ENCODE results near the gene F2RL3.
"Not testable (repeated sequence)": the region's sequence is repeated elsewhere in the genome, so short reads cannot be mapped to it uniquely, and the experiment has no call there.

F2RL3 gene

DNA sequence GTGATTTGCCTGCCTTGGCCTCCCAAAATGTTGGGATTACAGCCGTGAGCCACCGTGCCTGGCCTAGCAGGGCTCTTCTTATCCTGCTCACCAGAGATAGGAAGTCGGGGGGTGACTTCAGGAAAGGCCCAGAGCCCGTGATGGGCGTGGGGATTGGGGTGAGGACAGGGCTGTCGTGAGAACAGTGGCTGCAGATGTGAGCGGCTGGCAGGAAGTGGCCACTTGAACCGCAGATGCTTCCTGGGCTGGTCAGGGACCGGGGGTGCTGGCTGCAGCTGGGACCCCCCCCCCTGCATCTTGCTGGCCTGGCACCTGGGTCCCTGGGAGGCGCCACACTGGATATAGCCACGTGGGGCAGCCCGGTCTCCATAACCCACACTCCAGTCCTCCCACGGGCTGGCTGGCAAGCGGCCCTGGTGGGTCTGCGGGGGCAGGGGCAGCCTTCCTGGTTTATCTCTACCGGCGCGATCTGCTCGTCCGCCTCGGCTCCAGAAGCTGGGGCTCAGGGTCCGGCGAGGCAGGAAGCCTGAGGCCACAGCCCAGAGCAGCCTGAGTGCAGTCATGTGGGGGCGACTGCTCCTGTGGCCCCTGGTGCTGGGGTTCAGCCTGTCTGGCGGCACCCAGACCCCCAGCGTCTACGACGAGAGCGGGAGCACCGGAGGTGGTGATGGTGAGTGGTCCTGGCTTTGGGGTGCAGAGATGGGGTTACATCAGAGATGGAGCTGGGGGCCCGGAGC is at the start of gene F2RL3:
TSS of gene F2RL3 (plus strand) at position 371 of the 737 bp plus-strand sequence. CDS start at position 562, 191 bp downstream.
- DNase-seq (ENCODE audit: low spot score): peak; percentile 54

DNA sequence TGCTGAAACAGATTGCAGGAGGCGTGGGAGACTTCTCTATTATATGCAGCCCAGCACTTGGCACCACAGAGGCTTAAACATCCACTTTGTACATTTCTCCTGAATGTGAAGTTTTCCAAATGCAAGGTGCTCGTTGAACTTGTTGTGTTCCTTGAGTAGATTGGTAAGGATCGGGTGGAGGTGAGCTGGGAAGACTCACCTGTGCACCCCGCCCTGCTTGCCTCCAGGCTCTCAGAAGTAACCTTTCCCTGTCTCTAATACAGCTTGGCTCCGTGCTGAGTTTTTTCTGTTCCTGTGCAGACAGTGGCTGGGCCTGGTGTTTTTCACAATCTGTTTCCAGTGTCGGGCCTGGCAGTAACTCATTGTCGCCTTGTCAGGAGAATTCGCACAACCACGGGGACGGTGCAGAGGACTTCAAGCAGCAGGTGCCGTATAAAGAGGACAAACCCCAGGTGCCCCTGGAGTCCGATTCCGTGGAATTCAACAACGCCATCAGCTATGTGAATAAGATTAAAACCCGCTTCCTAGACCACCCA is 47.3 kb upstream of the F2RL3 start:
- no peak for DNase-seq (ENCODE audit: low spot score)

DNA sequence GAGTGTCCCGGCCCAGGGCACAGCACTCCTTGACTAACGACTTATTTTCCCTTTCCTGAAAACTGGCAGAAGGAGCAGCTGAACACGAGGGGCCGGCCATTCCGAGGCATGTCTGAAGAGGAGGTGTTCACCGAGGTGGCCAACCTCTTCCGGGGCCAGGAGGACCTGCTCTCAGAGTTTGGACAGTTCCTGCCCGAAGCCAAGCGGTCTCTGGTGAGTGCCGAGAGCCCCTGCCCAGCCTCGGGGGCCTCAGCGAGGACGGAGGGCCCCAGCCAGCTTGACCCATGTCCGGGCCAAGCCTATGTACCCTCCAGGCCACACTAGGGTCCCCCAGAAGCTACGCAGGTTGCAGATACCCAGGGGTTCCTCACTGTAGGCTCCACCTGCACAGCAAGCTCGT is 41.9 kb upstream of the F2RL3 start:
- DNase-seq (ENCODE audit: low spot score): no peak

DNA sequence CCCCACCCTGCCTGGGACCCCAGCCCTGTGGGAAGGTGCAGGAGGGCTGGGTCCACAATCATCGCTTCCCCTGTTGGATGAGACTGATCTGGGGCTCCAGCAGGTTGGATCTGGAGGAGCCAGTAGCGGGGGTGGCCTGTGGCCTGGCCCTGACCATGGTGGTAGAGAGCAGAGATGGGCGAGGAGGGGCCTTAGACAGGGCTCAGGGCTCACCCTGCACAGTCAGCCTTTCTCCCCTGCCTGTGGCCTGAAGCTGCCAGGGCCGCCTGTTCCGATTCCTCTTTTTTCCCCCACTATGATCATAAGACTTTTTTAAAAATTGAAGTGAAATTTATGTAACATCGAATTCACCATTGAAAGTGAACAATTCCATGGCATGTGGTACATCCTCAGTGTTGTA is 41.4 kb upstream of the F2RL3 start:
- no peak for DNase-seq (ENCODE audit: low spot score)

DNA sequence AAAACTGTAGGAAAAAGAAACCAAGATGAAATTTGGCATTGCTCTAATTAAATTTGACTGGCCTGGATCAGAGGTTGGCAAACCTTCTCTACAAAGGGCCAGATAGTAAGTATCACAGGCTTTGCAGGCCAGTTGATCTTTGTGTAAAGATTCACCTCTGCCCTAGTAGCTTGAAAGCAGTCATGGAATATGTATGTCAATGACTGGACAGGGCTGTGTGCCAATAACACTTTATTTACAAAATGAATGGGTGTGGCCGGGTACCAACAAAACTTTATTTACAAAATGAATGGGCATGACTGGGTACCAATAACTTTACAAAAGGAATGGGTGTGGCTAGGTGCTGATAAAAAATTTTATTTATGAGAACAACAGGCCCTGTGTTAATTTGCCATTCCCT is 39.6 kb upstream of the F2RL3 start:
- no peak for DNase-seq (ENCODE audit: low spot score)

DNA sequence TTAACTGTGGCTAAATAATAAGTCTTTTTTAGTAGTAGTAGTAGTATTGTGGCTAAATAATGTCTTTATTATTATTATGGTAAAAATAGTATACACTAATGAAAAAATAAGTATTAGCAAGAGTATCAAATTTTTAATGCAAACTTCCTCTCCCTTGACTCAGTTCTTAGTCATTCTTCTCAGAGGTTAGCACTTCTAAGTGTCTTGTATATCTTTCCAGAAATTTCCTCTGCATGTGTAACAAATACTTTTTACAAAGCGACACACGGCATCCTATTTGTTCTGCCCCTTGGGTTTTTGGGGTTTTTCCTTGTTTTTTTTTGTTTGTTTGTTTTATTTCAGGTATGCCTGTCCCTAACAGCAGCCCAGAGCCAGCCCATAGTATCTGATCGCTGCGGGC is 38.7 kb upstream of the F2RL3 start:
- DNase-seq (ENCODE audit: low spot score): no peak

DNA sequence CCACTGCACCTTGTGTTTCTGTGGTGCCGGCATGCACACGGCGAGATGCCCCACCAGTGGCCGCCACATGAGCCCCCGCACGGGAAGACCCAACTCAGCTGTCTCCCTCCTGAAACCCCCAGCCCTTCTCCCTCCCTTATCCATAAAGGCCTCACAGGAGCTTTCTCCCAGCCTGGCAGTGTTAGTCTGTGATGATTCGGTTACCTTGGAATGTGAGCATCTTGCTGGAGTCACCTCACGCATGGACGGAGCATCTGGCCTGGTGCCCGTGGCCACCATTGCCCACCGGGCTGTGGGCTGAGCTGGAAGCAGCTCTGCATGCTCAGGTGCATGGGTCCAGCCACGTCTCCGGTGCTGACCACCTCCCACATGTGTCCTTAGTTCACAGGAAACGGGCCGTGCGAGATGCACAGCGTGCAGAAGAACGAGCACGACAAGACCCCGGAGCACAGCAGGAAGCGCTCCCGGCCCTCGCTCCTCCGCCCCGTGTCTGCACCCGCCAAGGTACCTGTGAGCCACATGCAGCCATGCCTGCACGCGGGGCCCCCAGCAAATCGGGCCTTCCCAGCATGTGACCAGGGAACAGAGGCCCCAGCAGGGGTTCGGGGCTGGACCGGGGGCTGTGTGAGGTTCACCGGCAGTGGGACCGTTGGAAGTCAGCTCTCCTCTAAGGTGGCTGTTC is 37.6 kb upstream of the F2RL3 start:
- DNase-seq (ENCODE audit: low spot score): no peak

DNA sequence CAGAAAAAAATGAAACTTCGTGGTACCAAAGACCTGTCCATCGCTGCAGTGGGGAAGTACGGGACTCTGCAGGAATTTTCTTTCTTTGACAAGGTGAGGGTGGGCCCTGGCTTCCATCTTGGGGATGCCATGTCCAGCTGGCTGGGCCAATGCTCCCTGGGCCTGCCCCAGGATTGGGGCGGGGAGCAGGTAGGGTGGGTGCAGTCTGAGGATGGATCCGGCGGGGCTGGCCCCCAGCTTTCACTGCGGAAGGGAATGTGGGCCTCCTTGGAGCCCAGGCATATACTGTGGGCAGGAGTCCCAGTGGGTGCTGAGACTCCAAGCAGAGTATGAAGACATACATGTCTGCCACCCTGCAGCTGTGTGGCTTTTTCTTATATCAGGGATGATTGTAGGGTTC is 35.7 kb upstream of the F2RL3 start:
- no peak for DNase-seq (ENCODE audit: low spot score)

DNA sequence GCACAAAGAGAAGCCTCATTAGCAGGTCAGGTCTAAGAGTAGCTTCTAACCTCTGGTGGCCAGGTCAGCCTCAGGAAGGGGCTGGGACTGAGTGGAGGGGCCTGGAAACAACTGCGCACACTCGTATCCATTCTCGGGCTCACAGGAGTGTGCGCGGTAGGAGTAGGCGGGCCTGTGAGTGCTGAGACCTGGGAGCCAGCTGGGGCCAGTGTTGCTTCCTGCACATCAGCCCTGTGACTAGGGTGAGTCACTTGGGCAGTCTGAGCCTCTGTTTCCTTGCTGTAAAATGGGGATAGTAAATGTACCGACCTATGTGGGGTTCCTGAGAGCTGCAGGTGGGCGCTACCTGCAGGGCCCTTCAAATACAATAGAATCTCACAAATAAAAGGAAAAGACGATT is 32.7 kb upstream of the F2RL3 start:
- no peak for DNase-seq (ENCODE audit: low spot score)

DNA sequence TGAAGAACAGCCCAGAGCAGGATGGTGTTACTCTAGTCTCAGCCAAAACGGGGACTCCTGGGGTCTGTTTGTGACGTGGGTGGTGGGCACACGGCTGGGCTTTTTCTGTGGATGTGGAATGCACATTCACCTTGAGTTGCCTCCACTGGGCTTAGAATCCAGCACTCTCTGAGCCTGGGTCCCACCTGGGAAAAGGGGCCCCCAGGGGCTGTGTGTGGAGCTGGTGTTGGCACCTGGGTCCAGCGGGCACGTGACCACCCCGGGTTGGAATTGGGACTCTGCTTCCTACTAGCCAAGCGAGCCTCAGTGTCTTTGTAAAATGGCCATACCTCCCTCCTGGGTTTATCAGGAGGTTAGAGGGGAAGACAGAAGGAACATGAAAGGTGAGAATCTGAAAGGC is 29.2 kb upstream of the F2RL3 start:
- DNase-seq (ENCODE audit: low spot score): no peak

DNA sequence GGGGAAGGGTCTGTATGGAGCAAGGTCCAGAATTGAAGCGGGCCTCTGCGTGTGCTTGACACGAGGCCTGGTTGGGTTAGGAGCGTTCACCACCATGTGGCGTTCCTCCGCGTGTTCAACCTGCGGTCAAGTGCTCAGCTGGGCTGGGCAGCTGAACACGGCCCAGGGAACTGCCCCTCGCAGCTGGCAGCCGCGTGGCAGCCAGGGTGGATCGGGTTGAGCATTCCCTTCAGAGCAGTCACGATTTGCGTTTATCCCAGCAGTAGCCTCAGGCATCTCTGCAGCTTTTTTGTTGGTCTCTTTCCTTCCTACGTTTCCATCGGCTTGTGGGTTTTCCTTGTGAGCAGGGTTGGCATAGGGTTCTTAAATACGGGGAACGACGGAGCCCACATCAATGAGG is 28.7 kb upstream of the F2RL3 start:
- DNase-seq (ENCODE audit: low spot score): no peak

DNA sequence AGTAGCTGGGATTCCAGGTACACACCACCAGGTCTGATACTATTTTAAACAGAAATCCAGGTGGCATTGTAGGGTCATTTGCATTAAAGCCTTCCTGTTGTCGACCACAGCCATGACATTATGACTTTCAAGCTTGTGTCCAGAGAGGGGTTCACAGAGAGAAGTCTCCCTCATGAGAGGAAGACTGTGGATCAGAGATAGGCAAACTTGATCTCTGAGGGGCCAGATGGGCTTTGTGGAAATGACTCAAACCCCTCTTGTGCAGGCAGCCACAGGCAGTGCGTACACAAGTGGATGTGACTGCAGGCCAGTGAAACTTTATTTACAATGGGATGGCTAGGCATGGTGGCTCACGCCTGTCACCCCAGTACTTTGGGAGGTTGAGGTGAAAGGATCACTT is 27.8 kb upstream of the F2RL3 start:
- no peak for DNase-seq (ENCODE audit: low spot score)

DNA sequence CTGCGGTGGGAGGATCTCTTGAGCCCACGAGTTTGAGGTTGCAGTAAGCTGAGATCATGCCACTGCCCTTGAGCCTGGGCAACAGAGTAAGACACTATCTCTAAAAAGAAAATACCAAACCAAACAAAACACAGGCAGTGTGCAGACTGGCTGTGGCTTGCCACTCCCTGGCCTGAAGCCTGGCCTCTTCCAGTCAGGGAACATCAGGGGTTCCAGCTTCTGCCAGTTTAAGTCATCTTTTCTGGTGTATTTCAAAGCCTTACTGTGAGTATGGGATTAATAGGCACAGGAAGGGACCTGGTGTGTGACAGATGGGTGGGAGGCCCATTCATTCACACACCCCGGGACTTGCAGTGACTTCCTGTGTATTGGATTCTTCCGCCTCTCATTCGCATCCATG is 27.0 kb upstream of the F2RL3 start:
- DNase-seq (ENCODE audit: low spot score): no peak

DNA sequence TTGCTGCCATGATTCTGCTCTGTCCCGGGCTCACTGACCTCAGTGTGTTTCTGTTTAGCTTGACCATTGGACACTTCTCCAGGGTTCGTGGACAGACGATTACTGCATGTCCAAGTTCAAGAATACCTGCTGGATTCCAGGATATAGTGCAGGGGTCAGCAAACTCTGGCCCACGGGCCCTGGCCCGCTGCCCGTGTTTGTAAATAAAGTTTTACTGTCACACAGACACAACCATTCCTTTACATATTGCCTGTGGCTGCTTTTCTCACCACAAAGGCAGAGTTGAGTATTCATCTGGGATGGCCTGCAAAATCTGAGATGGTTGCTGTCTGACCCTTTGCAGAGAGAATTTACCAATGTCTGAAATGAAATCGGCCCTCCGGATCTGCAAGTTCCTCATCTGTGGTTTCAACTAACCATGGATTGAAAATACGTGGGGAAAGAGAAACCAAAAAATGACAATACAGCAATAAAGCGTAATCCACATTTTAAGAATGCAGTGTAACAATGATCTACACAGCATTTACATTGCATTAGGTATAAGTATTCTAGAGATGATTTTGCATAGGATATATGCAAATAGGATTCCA is 25.9 kb upstream of the F2RL3 start:
- DNase-seq (ENCODE audit: low spot score): no peak

DNA sequence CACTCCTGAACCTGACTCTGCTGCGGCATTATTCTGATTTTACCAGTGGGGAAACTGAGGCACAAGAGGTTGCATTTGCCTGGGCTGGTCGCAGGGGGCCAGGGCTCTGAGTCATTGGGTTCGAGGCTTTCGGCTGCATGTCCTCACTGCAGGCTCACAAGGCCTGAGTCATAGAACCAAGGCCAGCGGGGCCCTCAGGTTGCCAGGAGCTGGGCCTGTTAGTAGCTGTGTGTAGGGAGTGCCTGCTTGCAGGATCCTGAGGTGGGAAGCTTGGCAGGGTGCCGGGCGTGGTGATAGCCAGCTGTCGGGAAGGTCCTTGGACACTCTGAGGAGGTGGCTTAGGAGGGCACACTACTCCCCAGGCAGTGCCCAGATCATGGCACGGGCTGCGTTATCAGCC is 21.6 kb upstream of the F2RL3 start:
- DNase-seq (ENCODE audit: low spot score): no peak

DNA sequence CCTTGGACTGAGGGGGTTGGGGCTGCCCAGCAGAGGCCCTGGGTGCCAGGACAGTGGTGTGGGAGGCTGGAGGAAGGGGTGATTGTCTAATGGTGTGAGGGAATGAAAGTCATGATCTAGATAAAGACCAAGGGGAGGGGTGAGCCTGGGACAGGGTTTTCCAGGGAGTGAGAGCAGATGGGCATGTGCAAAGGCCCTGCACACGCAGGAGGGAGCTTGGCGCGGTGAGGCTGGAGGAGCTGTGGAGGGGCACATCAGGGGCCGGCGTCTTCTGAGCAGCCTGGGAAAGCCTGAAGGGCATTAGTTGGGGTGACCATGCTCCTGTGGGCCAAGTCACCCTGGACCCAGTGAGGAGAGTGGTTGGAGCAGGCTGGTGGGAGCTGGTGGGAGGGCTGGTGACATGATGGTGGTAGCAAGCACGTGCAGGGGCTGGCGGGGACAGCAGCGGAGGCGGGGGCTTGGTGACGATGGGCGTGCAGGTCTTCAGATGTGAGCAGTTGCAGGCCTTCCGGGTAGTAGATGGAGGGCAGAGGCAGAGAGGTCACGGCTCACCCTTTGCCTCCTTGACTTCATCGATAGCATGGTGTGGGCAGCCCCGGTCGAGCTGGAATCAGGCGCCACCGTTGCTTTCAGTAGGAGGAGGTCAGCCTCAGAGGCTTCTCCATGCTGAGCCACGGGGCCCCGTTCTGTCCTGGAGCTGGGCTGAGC is 20.2 kb upstream of the F2RL3 start:
- DNase-seq (ENCODE audit: low spot score): no peak

DNA sequence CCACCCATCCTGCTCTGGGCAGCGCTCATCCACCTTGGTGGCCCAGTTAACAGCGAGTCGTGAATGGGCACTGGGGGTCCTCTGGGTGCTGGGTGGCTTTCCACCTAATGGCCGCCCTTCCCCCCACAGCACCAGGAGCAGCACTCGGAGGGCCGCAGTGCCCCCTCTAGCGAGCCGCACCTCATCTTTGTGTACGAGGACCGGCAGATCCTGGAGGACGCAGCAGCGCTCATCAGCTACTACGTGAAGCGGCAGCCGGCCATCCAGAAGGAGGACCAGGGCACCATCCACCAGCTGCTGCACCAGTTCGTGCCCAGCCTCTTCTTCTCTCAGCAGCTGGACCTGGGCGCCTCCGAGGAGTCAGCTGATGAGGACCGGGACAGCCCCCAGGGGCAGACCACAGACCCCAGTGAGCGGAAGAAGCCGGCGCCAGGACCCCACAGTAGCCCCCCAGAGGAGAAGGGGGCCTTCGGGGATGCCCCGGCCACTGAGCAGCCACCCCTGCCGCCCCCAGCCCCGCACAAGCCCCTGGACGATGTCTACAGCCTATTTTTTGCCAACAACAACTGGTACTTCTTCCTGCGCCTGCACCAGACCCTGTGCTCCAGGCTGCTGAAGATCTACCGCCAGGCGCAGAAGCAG is 19.3 kb upstream of the F2RL3 start:
- DNase-seq (ENCODE audit: low spot score): no peak

DNA sequence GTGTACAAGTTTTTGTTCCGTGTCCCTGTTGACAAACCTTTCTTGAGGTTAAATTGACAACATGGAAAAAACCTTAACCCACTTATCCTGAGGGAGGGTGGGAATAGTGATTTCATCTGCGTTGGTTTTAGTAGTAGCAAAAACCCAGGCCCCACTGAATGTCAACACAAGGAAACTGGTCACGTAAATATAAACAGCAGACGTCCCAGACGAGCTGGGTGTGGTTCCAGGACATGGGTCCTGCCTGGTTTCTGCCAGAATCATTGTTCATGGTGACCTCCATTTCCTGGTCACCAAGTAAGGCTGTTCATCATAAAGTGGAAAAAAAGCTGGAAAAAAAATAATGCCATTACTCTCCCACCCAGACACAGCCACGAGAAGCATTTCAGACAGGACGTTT is 16.9 kb upstream of the F2RL3 start:
- no peak for DNase-seq (ENCODE audit: low spot score)

DNA sequence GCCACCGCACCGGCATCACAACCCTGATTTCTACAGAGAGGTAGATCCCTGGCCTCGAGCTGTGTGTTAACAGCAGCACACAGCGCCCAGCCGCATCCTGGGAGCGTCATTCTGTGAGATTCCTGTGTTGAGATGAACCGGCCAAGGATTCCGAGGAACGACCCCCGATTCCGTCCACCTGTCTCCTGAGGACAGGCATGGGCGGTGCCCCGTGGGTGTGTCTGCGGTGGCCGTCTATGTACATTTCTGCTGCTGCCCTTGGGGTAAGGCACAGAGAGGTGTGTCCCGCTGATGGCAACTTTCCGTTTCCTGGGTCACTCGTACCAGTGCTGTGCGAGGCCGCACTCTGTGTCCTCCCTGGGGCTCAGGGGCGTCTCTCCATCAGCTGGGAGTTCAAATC is 16.1 kb upstream of the F2RL3 start:
- DNase-seq (ENCODE audit: low spot score): no peak

DNA sequence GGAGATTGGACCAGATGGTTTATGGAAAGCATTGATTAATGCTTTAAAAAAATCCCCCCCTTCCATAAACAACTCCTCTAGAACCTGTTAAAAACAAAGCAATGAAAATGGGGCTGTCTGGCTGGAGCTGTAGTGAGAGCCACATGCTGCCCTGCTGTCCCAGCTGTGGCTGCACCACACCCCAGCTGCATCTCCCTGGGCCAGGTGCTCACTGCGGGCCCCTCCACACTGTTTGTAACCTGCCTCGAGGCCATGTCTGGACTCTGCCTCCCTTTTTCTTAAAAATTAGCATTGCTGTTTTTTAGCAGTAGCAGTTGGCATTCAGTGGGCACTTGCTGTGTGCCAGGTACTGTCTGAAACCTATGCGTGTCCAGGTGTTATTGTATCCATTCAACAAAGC is 15.2 kb upstream of the F2RL3 start:
- DNase-seq (ENCODE audit: low spot score): no peak

DNA sequence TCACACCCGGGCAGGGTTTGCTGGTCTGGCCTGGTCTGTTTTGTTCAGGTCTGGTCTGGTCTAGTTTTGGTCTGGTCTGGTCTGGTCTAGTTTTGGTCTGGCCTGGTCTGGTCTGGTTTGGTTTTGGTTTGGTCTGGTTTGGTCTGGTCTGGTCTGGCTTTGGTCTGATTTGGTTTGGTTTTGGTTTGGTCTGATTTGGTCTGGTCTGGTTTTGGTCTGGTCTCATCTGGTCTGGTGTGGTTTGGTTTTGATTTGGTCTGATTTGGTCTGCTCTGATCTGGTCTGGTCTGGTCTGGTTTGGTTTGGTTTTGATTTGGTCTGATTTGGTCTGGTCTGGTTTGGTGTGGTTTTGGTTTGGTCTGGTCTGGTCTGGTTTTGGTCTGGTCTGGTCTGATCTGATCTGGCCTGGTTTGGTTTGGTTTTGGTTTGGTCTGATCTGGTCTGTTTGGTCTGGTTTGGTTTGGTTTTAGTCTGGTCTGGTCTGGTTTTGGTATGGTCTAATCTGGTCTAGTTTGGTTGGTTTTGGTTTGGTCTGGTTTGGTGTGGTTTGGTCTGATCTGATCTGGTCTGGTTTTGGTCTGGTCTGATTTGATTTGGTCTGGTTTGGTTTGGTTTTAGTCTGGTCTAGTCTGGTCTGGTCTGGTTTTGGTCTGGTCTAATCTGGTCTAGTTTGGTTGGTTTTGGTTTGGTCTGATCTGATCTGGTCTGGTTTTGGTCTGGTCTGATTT is 14.4 kb upstream of the F2RL3 start:
- DNase-seq (ENCODE audit: low spot score): no peak

DNA sequence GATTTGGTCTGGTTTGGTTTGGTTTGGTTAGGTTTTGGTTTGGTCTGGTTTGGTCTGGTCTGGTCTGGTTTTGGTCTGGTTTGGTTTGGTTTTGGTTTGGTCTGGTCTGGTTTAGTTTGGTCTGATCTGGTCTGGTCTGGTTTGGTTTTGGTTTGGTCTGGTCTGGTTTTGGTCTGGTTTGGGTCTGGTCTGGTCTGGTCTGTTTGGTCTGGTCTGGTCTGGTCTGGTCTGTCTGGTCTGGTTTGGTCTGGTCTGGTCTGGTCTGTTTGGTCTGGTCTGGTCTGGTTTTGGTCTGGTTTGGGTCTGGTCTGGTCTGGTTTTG is 13.9 kb upstream of the F2RL3 start:
- not testable (repeated sequence) for DNase-seq (ENCODE audit: low spot score)

All from GM03348 (cell line).